D721Med (cell line): ENCODE data around the gene OTUD1.
A peak's percentile ranks its signal among the peaks of the same experiment; 100 is the strongest.

Experiments used
- DNase-seq: peaks from one replicate; pipeline ENCODE4 v3.0.0; 2011; ENCODE audit warnings: low spot score; ENCODE audit not compliant: insufficient read length
- FAIRE-seq: peaks from 2 replicates; lab custom pipeline; 2011; peaks lifted over from hg19 to GRCh38; lab: Jason Lieb, UNC
- CTCF ChIP-seq: IDR thresholded peaks from 2 replicates; pipeline ENCODE4 v1.5.1; 2012; ENCODE audit warnings: mild to moderate bottlenecking, control low read depth; ENCODE audit not compliant: insufficient read depth; ENCODE audit errors: missing control alignments

OTUD1 gene

GRCh38 chr10:23421397-23421796 lies 17.5 kb upstream of the OTUD1 start:
- TF ChIP-seq CTCF = no peak
- no peak for FAIRE-seq
- no peak for DNase-seq

- FAIRE-seq (no peak), DNase-seq (no peak)
- no peak for TF ChIP-seq CTCF
Measured at GRCh38 chr10:23422003-23422411, 16.9 kb upstream of the OTUD1 start.

GRCh38 chr10:23432166-23432565 lies 6.7 kb upstream of the OTUD1 start:
- DNase-seq (no peak), FAIRE-seq (no peak)
- no peak for TF ChIP-seq CTCF

GRCh38 chr10:23432639-23433038 lies 6.2 kb upstream of the OTUD1 start:
- no peak for DNase-seq
- FAIRE-seq = no peak
- TF ChIP-seq CTCF = no peak

GRCh38 chr10:23433701-23434100 lies 5.2 kb upstream of the OTUD1 start:
- FAIRE-seq = no peak

GRCh38 chr10:23435378-23435777 lies 3.5 kb upstream of the OTUD1 start:
- peak; percentile 21 for FAIRE-seq
- TF ChIP-seq CTCF = no peak

More at GRCh38 chr10:23433701-23434100, 5.2 kb upstream of the OTUD1 start:
- DNase-seq = no peak
- no peak for TF ChIP-seq CTCF

GRCh38 chr10:23436983-23437382 lies 1.9 kb upstream of the OTUD1 start:
- FAIRE-seq = no peak
- no peak for TF ChIP-seq CTCF
- DNase-seq = no peak

More at GRCh38 chr10:23435378-23435777, 3.5 kb upstream of the OTUD1 start:
- DNase-seq = no peak
